Mammary epithelial cell (primary cell): ENCODE data around the gene RFX3.

Experiments
- CTCF ChIP-seq, 2 donors: IDR thresholded peaks in 1 of 2; conservative IDR thresholded peaks in 1 of 2; 2 replicates each; pipeline ENCODE4 v1.5.1; 2011 to 2012; ENCODE audit warnings: inconsistent platforms in 2 of 2, low read length in 2 of 2, mild to moderate bottlenecking in 2 of 2, control low read depth in 1 of 2, low read depth in 1 of 2; ENCODE audit not compliant: insufficient read depth in 1 of 2; ENCODE audit errors: extremely low read depth in 1 of 2
- EZH2 ChIP-seq: IDR thresholded peaks from 2 replicates; pipeline ENCODE4 v1.6.1; 2012; ENCODE audit warnings: low read length, inconsistent platforms, borderline replicate concordance

- TF ChIP-seq EZH2 (no peak), CTCF (conservative IDR thresholded peaks at IDR 0.05 in 1 of 2, IDR thresholded peaks at IDR 0.05 in 1 of 2; ENCODE audit: extremely low read depth in 1 of 2, insufficient read depth in 1 of 2, low read depth in 1 of 2, low read length in 2 of 2) (no peak)
Observed at GRCh38 chr9:3290231-3290840, 235.5 kb downstream of the RFX3 start.
